Right renal pelvis (tissue), 4 donors: ENCODE measurements around the gene TRABD. TPM values are rescaled to one million over a fixed set of nuclear protein-coding genes. Genes with fewer than 3 reads are reported as not detected.
"Not testable (repeated sequence)": the region's sequence is repeated elsewhere in the genome, so short reads cannot be mapped to it uniquely, and the experiment has no call there.

Experiments
- DNase-seq, 4 donors: peaks; one replicate each; pipeline ENCODE4 v3.0.0-alpha.2; 2013; ENCODE audit warnings: low read depth in 4 of 4, low spot score in 3 of 4, missing footprints in 1 of 4
- polyA plus RNA-seq, 4 donors: library from polyadenylated mRNA; unstranded; fragments of 120-200 nt; gene quantifications; one replicate each; pipeline ENCODE4 v1.2.1, GENCODE V29; 2013; ENCODE audit not compliant: insufficient read length in 4 of 4

The TRABD gene
- 10 to 100 TPM; 19.1 to 30.8 (median 21.7) TPM for polyA plus RNA-seq

GRCh38 chr22:50185375-50186087, at the start of gene TRABD:
Gene TRABD, plus strand, starts transcription at chr22:50185913. Its CDS starts 7,148 bp downstream, at chr22:50193061.
- peak; percentile 58 to 79 (median 73) for DNase-seq

- DNase-seq = no peak
Observed at GRCh38 chr22:50136581-50137015, 49.1 kb upstream of the TRABD start.

GRCh38 chr22:50137277-50137676, 48.4 kb upstream of the TRABD start:
- DNase-seq = not testable (repeated sequence)

- DNase-seq = no peak
Observed at GRCh38 chr22:50138041-50138440, 47.7 kb upstream of the TRABD start.

- no peak for DNase-seq
Observed at GRCh38 chr22:50138988-50139387, 46.7 kb upstream of the TRABD start.

- DNase-seq = no peak
Observed at GRCh38 chr22:50139843-50140415, 45.8 kb upstream of the TRABD start.

GRCh38 chr22:50140615-50141014, 45.1 kb upstream of the TRABD start:
- no peak for DNase-seq

- DNase-seq = no peak
Observed at GRCh38 chr22:50141462-50141861, 44.3 kb upstream of the TRABD start.

GRCh38 chr22:50141891-50142363, 43.8 kb upstream of the TRABD start:
- DNase-seq = no peak

GRCh38 chr22:50143096-50143495, 42.6 kb upstream of the TRABD start:
- DNase-seq = no peak

GRCh38 chr22:50144005-50144614, 41.6 kb upstream of the TRABD start:
- no peak for DNase-seq

GRCh38 chr22:50145721-50146438, 39.8 kb upstream of the TRABD start:
- no peak for DNase-seq

GRCh38 chr22:50146439-50147238, 39.1 kb upstream of the TRABD start:
- DNase-seq = peak in 1 of 4 donors; percentile 51

GRCh38 chr22:50147258-50148165, 38.2 kb upstream of the TRABD start:
- DNase-seq = not testable (repeated sequence)

GRCh38 chr22:50148166-50148500, 37.6 kb upstream of the TRABD start:
- DNase-seq = no peak

- DNase-seq = no peak
Observed at GRCh38 chr22:50148991-50149721, 36.6 kb upstream of the TRABD start.

- no peak for DNase-seq
Observed at GRCh38 chr22:50150161-50151129, 35.3 kb upstream of the TRABD start.
